Measurements from ENCODE around the gene ATP9B.
"Not testable (repeated sequence)": the region's sequence is repeated elsewhere in the genome, so short reads cannot be mapped to it uniquely, and the experiment has no call there.

Gene ATP9B

GRCh38 chr18:79366177-79367094 is 297.2 kb downstream of the ATP9B start:
- DNase-seq (ENCODE audit: low read depth), result no peak

- DNase-seq (ENCODE audit: low read depth), result no peak
Measured at GRCh38 chr18:79367480-79367879, 298.3 kb downstream of the ATP9B start.

DNA sequence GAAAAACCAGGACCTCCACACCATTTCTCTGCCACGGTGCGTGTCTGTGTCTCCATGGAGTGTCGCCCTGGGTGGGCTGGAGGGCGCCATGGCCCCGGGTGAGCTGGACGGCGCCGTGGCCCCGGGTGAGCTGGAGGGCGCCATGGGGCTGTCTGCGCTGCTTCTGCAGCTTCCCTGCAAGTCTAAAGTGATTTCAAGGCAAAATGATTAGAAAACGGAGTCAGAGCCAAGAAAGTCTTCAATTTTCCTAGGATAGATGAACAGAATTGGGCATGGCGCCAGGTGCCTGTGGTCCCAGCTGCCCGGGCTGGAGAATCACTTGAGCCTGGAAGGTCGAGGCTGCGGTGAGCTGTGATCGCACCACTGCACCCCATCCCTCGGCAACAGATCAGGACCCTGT is 298.8 kb downstream of the ATP9B start:
- DNase-seq (ENCODE audit: low read depth), result no peak

- DNase-seq (ENCODE audit: low read depth), result no peak
Measured at GRCh38 chr18:79368681-79369080, 299.5 kb downstream of the ATP9B start.

DNA sequence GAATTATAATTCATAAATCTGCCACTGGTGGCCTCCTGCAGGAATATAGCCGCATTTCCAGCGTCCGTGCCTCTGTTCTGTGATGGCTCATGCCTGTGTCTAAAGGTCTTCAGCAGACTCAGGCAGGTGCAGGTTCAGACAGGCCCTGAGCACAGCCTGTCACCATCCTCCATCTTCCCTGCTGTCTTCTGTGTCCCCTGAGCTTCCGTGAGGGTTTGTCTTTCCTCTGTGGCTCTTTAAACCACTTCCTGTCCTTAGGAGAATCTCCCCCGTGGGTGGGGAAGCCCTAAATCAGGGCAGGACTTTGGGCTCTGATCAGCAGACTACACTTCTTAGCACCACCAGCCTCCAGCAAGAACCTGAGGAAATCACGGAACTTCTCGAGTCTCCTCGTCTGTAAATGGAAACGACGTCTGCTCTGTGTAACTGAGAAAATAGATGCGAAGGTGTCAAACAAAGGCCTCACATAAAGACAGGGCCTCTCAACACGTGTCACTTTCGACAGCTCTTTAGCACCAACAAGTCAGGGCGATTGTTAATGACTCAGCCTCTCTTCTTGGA is 302.4 kb downstream of the ATP9B start:
- no peak for DNase-seq (ENCODE audit: low read depth)

DNA sequence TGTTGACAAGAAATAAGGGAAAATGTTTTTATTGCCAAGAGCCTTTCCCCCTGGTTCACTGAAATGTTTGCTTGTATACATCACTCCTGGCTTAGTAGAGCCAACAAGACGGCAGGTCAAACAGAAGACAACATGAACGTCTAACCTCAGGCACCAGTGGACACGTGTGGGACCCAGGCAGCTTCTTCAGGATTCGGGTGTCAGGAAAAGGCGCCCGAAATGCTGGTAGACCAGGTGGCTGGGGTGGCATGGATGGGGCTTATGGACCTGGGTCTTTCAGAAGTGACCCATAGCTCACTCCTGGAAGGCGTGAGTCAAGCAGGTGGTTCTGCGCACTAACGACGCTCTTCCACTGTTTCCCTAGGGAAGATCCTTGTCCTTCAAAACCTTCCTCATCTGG is 303.3 kb downstream of the ATP9B start:
- no peak for DNase-seq (ENCODE audit: low read depth)

- no peak for DNase-seq (ENCODE audit: low read depth)
Measured at GRCh38 chr18:79372991-79373390, 303.8 kb downstream of the ATP9B start.

- DNase-seq (ENCODE audit: low read depth), result no peak
Measured at GRCh38 chr18:79373736-79374135, 304.5 kb downstream of the ATP9B start.

DNA sequence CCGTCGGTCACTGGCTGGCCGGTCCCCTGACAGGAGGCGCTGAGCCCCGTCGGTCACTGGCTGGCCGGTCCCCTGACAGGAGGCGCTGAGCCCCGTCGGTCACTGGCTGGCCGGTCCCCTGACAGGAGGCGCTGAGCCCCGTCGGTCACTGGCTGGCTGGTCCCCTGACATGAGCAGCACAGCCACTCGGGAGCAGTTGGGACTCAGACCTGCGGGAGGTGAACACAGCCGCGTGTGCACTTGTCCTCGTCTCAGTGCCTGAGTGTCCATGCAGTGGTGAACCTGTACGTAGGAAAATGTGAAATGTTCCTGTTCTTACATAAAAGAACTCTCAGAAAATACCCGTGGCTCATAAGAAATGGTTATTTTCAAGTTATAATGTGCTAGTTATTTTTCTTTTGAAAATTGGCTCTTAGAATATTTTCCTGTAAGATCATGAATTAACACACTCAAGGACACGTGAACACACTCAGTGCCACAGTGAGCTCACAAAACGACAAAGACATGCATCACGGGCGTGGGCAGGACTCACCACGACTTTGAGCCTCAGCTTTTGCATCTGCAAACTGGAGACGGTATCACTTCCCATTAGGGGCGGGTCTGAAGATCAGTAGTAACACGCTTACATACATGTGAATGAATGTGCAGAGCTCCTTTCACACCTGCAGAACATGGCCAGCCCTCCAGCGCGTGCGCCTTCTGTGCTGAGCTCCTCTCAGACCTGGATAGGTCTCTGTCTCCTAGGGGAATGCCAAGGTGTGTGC is 305.4 kb downstream of the ATP9B start:
- no peak for DNase-seq (ENCODE audit: low read depth)

DNA sequence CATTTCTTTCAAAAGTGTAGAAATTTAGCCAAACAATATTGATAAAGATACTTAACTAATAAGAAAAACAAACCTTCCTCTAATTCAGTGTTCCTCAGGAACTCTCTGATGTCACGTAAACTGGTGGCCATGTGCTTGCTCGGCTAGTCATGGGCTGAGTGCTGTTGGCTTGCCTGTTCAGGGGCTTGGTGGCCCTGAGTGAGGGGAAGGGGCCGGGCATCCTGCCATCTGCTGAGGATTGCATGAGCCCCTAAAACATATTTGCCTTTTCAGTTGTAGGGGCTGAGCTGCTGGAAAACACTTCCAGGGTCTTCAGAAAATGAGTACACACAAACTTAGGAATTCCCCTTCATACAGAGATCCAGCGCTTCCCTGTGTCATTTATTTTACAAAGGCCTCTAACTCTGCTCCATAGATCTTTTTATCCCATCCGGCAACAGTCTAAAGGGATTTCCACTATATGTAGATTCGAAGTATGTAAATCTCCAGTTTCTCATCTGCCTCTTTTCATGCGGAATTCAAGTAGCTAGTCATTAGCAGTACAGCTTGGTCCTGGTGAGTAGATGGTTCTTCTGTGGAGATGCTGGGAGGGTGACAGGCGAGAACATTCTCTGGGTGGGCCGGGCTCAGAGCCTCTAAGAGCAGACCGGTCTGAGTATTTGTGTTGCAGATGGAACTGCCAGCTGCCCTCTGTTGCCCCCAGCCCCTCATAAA is 306.4 kb downstream of the ATP9B start:
- DNase-seq (ENCODE audit: low read depth), result no peak

DNA sequence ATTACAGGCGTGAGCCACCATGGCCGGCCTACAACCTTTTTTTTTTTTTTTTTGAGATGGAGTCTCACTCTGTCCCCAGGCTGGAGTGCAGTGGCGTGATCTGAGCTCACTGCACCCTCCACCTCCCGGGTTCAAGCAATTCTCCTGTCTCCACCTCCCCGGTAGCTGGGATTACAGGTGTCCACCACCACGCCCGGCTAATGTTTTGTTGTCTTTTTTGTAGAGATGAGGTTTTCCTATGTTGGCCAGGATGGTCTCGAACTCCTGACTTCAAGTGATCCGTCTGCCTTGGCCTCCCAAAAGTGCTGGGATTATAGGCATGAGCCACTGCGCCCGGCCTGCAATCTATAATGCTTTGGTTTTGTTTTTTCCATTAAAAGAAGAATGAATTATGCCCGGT is 307.5 kb downstream of the ATP9B start:
- DNase-seq (ENCODE audit: low read depth), result not testable (repeated sequence)

GRCh38 chr18:79377187-79377891 is 308.1 kb downstream of the ATP9B start:
- no peak for DNase-seq (ENCODE audit: low read depth)

GRCh38 chr18:79378536-79379250 is 309.5 kb downstream of the ATP9B start:
- DNase-seq (ENCODE audit: low read depth), result no peak

- DNase-seq (ENCODE audit: low read depth), result no peak
Measured at GRCh38 chr18:79379251-79379905, 310.2 kb downstream of the ATP9B start.

- DNase-seq (ENCODE audit: low read depth), result no peak
Measured at GRCh38 chr18:79379931-79380815, 311.0 kb downstream of the ATP9B start.

DNA sequence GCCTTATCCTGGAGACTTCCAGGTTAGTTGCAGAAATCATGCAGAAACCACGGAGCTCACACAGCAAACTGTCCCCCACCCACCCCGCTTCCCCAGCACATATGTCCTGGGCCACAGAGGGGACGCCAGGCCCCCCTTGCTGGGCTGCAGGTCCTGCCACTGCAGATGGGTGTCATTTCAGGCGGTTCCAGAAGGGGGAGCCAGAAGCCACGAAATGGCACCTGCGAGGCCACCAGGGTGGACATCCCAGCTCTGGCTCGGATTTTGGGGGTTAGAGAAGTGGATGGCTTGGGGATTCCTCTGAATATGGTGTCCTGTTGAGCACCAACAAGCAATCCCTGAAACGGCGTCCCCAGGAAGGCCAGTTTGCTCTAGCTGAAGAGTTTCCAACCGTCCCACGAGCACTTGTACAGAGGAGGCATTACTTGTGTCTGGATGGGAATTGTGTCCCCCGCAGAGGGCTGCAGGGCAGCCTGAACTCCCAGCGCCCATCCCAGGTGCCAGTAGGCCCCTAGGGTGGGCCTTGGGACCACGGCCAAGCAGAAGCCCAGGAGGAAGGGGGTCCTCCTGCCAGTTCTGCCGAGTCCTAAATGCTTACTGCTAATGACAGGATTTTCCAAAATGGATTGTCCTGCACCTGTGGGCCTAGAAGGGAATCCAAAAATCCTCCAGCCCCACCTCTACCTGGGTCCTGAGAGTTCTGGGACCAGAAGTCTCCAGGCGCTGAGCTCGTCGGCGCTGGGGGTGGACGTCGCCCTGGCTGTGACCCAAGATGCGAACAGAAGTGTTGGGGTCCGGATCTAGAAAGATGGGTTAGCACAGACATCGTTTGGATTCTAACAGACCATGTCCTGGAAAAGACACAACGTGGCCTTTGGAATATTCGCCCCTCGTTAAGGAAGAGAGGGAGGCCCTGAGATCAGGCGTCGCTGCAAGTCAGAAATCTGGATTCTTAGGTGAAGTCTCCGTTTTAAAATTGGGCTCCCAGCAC is 311.9 kb downstream of the ATP9B start:
- no peak for DNase-seq (ENCODE audit: low read depth)

GRCh38 chr18:79381811-79382311 is 312.7 kb downstream of the ATP9B start:
- no peak for DNase-seq (ENCODE audit: low read depth)
